RWPE2 (cell line): ENCODE results near the gene THY1.

Source experiments
- ATAC-seq: fragments of 200-7000 bp; cut with Tn5 transposase; 3 replicates; pipeline ENCODE4 v1.9.1; 2021; ENCODE audit warnings: low read depth
- DNase-seq: peaks from one replicate; pipeline ENCODE4 v3.0.0-alpha.2; 2020; ENCODE audit warnings: low spot score
- H3K27ac ChIP-seq: fragments of 450-650 bp; 2 replicates; pipeline ENCODE4 v1.5.1; 2017; ENCODE audit warnings: mild to moderate bottlenecking; ENCODE audit not compliant: poor library complexity, severe bottlenecking
- H3K27me3 ChIP-seq: fragments of 250-450 bp; sonication (Bioruptor Pico); 2 replicates; pipeline ENCODE4 v1.5.1; 2021; ENCODE audit warnings: mild to moderate bottlenecking, moderate library complexity; ENCODE audit not compliant: insufficient read depth, poor library complexity, severe bottlenecking
- H3K36me3 ChIP-seq: fragments of 250-450 bp; sonication (Bioruptor Pico); 2 replicates; pipeline ENCODE4 v1.5.1; 2020; ENCODE audit warnings: low read depth, mild to moderate bottlenecking, moderate library complexity
- H3K4me1 ChIP-seq: fragments of 250-450 bp; sonication (Bioruptor Pico); 2 replicates; pipeline ENCODE4 v1.5.1; 2021; ENCODE audit warnings: mild to moderate bottlenecking, moderate library complexity; ENCODE audit not compliant: insufficient read depth, poor library complexity, severe bottlenecking
- H3K4me3 ChIP-seq: fragments of 250-450 bp; sonication (Bioruptor Pico); 2 replicates; pipeline ENCODE4 v1.5.1; 2021; ENCODE audit warnings: mild to moderate bottlenecking, moderate library complexity; ENCODE audit not compliant: severe bottlenecking
- H3K9me3 ChIP-seq: fragments of 250-450 bp; sonication (Bioruptor Pico); 2 replicates; pipeline ENCODE4 v1.5.1; 2021; ENCODE audit warnings: mild to moderate bottlenecking, moderate library complexity; ENCODE audit not compliant: severe bottlenecking
- CTCF ChIP-seq: fragments of 450-650 bp; IDR thresholded peaks from one replicate; pipeline ENCODE4 v1.5.1; 2017; ENCODE audit warnings: mild to moderate bottlenecking, moderate library complexity; ENCODE audit not compliant: poor library complexity, severe bottlenecking

The THY1 gene

GRCh38 chr11:119423509-119424254 is 710 bp upstream of the THY1 start:
- Histone ChIP-seq H3K9me3 (no peaks in the 10 kb centered on the region), H3K4me3 (no peak overlapping the region), H3K4me1 (no peaks in the 10 kb centered on the region), H3K36me3 (no peaks in the 10 kb centered on the region), H3K27ac (no peak overlapping the region), H3K27me3 (peaks cover 31% of the 10 kb centered on the region)
- no peak for DNase-seq
- no peak for TF ChIP-seq CTCF
- no peak for ATAC-seq

GRCh38 chr11:119421941-119422808 is 797 bp downstream of the THY1 start:
- Histone ChIP-seq H3K4me3 (peak overlapping the region; percentile 7), H3K27ac (no peak overlapping the region)

GRCh38 chr11:119421351-119421750 is 1.6 kb downstream of the THY1 start:
- no peaks in the 10 kb centered on the region for H3K36me3 ChIP-seq
- no peak for TF ChIP-seq CTCF
- peaks cover 31% of the 10 kb centered on the region for H3K27me3 ChIP-seq
- no peaks in the 10 kb centered on the region for H3K9me3 ChIP-seq
- H3K27ac ChIP-seq, result no peak overlapping the region
- H3K4me3 ChIP-seq, result no peak overlapping the region
- DNase-seq (no peak), ATAC-seq (no peak)
- H3K4me1 ChIP-seq, result no peaks in the 10 kb centered on the region

More at GRCh38 chr11:119421941-119422808, 797 bp downstream of the THY1 start:
- peaks cover 31% of the 10 kb centered on the region for H3K27me3 ChIP-seq
- ATAC-seq (peak; percentile 37; the same call in 2 of the 3 replicates), DNase-seq (no peak)
- TF ChIP-seq CTCF, result no peak
- no peaks in the 10 kb centered on the region for H3K36me3 ChIP-seq
- no peaks in the 10 kb centered on the region for H3K9me3 ChIP-seq
- H3K4me1 ChIP-seq, result no peaks in the 10 kb centered on the region

GRCh38 chr11:119420631-119421030 is 2.3 kb downstream of the THY1 start:
- peaks cover 31% of the 10 kb centered on the region for H3K27me3 ChIP-seq
- no peak for DNase-seq
- no peak for ATAC-seq
- no peak overlapping the region for H3K4me3 ChIP-seq
- H3K36me3 ChIP-seq, result no peaks in the 10 kb centered on the region
- H3K4me1 ChIP-seq, result no peaks in the 10 kb centered on the region
- no peaks in the 10 kb centered on the region for H3K9me3 ChIP-seq
- H3K27ac ChIP-seq, result no peak overlapping the region
- no peak for TF ChIP-seq CTCF
